HG02885 (cell line): ENCODE measurements around the gene EIF4E.

Experiments used
- ATAC-seq: cut with Tn5 transposase; IDR thresholded peaks from one replicate; pipeline ENCODE4 v1.9.1; 2021; ENCODE audit warnings: mild to moderate bottlenecking; ENCODE audit not compliant: unreplicated experiment, poor library complexity

The EIF4E gene

DNA sequence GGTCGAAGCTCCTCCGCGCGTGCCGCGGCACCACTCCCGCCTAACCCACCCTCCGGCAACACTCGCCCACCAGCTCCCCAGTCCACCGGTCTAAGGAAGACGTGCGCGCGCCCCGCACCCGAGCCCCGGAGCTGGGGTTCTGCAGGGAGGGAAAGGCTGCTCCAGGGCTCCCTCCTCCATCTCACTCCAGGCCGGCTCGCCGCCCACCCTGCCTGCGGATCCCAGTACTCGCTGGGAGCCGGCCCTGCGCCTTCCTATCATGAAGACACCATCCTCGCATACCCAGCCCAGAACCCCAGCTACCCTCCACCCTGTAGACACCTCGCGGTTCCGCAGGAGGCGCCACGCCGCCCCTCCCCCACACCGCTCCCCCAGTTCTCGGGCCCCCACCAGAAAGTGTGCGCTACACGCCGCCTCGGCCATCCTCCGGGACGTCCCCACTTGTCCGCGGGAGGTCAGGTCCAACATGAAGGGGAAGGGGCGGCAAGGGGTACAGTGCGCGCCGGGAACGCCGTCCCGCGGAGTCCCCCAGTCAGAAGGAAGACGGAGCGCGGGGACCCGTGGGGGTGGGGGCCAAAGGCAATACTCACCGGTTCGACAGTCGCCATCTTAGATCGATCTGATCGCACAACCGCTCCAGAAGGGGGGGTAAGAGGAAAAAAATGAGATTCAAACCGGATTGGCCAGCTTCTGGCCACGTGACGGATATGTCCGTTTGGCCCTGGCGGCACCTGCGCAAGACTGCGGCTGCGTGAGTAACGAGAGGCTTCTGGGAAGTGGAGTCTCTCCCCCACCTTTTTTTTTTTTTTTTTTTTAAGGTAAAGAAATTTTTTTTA, at the start of gene EIF4E:
EIF4E (minus strand) TSS at position 629 of the 836 bp plus-strand sequence; CDS start at position 608, 21 bp downstream.
- ATAC-seq: peak; percentile 66

DNA sequence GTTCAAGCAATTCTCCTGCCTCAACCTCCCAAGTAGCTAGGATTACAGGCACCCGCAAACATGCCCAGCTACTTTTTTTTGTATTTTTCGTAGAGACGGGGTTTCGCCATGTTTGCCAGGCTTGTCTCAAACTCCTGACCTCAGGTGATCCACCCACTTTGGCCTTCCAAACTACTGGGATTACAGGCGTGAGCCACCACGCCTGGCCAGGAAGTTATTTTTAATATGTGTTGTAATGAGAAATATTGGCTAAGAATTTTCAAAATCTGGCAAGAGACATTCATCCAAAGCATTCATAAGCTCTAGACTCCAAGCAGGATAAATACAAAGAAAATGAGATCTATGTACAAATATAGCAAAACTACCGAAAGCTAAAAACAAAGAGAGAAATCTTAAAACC, 48.6 kb upstream of the EIF4E start:
- ATAC-seq: no peak

DNA sequence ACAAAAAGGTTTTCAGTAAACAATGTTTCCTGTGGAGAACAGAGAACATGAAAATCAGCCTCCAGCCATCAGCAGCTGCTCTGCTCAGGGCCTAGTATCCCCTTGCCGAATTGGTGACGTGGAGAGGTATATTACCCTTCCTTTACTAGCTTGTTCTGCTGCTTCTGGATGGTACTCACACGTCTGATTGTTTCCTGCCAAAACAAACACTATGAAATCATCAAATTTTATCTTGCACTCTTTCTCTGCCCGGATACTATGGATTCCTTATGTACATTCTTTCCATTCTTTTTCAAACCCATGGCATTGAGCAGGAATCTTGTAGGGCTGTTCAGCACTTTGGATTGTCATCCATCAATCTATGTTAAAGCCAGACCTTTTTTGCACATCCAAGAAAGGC, 47.8 kb upstream of the EIF4E start:
- no peak for ATAC-seq

DNA sequence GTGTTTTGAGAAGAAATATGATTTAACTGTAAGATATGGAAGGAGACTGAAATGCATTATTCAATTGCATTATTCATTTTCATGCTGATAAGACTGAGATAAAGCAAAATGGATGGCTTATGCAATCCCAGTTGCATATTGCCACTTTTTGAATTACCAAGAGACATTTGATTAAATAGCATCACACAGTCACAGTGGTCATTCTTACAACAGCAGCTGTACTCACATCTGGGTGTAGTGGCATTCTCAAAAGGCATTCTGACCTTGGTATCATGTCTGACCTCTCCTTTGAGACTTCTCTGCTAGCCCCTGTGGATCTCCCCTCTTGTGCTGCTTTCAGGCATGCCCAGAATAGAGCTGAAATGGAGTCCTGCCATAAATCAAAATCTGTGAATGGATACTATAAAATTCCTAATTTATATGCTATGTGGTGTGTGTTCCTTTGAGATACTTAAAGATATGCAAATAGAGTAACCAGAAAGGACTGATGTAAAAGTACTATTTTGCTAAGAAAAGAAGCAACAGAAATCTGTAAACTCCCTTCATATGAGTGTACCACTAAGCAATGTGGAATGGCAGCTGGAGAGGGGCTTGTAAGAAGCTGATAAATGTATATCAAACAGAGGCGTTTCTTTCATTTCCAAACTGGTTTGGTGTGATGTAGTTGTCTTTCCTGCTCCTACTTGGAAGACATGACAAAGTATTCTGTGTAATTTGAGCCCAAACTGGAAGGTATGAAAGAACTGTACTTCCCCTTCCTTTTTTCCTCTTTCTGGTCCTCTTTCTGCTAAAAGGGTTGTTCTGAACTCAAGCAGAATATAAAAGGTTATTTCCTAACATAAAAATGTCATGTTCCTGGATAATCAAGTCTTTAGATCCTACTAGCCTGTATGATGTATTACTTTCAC, 41.2 kb upstream of the EIF4E start:
- no peak for ATAC-seq

GRCh38 chr4:98967786-98968329, 38.9 kb upstream of the EIF4E start:
- ATAC-seq: no peak

GRCh38 chr4:98966926-98967325, 38.0 kb upstream of the EIF4E start:
- no peak for ATAC-seq

GRCh38 chr4:98963538-98964433, 34.9 kb upstream of the EIF4E start:
- ATAC-seq: no peak

GRCh38 chr4:98961770-98962169, 32.8 kb upstream of the EIF4E start:
- no peak for ATAC-seq

DNA sequence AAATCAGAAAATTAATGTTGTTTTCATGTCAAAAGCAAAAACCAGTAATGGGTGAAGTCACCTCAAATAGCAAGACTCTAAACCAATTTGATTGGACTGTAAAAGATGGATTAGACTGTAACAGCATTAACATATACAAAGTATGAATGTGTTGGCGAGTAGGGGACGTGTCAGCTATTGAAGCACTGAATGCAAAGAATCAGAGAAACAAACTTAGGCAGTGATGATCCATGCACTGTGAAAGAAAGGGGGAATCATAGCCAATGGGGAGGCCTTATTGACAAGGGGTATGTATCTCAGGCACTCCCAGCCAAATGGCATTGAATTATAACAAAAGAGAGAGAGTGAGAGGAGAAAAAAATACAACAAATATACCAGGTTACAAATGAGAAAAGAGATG, 30.5 kb upstream of the EIF4E start:
- no peak for ATAC-seq

- ATAC-seq: no peak
Observed at GRCh38 chr4:98958065-98958464, 29.1 kb upstream of the EIF4E start.

- no peak for ATAC-seq
Observed at GRCh38 chr4:98955229-98955628, 26.3 kb upstream of the EIF4E start.

DNA sequence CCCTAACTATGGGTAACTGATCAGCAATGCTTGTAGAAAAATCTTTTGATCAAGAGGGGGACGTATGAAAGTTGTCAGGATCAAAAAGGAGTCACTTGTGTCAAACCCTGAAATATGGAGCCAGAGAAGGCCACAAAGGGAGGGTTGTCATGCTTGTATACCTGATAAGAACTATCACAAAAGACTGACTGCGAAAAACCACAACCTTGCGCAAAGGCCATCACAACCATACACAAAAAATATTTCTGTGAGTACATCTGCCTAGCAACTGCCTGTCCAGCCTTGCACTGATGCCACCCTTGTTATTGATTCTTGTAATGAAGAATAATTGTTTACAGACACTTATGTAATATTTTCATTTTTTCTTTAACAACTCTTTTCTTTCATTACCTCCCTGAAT, 22.8 kb upstream of the EIF4E start:
- no peak for ATAC-seq

GRCh38 chr4:98950925-98951324, 22.0 kb upstream of the EIF4E start:
- no peak for ATAC-seq

- ATAC-seq: no peak
Observed at GRCh38 chr4:98946359-98946758, 17.4 kb upstream of the EIF4E start.

DNA sequence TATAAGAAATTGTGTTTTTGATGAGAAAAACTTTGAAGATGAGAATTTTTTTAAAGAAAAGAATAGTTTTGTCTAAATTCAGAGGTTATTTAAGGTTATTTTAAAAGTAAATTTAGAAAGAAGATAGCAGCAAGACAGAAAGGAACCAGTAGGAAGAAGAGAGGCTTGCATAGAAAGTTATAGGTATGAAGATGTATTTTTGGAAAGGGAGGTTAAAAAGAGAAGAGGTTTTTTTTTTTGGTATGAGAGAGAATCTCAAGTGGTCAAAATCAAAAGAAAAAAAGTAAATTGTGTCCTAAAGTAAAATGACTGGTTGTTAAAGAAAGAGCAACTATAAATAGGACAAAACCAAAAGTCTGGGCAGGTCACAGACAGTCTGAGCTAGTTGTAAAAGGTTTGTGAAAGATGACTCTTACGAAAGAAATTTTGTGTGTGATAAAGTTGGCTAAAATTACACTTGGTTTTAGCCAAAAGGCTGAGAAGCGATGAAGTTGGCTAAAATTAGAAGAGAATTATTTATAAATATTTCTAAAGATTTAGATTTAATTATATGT, 16.4 kb upstream of the EIF4E start:
- peak; percentile 87 for ATAC-seq

GRCh38 chr4:98939892-98940298, 11.0 kb upstream of the EIF4E start:
- ATAC-seq: peak; percentile 52

DNA sequence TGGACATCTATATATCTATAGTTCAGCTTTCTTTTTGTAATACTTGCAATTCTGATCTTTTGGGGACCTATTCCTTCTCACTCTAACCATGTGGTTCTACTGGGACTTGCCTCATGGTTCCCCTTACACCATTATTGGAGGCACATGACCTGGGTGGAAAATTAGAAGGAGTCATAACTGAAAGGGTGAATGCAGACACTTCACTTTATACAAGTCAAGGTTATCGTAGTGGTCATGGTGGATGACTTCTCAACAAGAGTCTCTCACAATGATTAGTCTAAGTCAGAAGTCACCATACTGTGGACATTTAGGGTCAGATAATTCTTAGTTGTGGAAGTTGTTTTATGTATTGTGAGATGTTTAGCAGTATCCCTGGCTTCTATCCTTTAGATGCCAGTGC, 10.5 kb upstream of the EIF4E start:
- ATAC-seq: peak; percentile 65

- no peak for ATAC-seq
Observed at GRCh38 chr4:98937986-98938720, 9.2 kb upstream of the EIF4E start.

- no peak for ATAC-seq
Observed at GRCh38 chr4:98935633-98936032, 6.7 kb upstream of the EIF4E start.
